Activated T-cell treated with anti-CD3 and anti-CD28 coated beads for 48 hours (primary cell): Measurements from ENCODE around the gene RNF32.
"Not testable (repeated sequence)": the region's sequence is repeated elsewhere in the genome, so short reads cannot be mapped to it uniquely, and the experiment has no call there.

ENCODE experiments used
- DNase-seq: peaks from one replicate; pipeline ENCODE4 v3.0.0-alpha.2; 2020; ENCODE audit warnings: low read depth

Gene RNF32

DNA sequence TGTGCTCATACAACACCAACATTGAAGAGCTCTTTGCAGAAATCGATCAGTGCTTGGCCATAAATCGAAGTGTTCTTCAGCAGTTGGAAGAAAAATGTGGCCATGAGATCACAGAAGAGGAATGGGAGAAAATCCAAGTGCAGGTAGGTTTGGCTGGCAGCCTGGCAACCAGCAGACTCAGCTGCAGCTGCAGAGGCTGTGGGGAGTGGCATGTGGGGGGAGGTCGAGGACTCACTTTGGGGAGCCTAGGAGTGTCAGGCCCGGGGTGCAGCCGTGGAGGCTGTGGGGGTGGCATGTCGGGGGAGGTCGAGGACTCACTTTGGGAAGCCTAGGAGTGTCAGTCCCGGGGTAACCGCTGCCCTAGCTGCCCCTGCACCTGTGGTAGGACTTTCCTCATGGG, 35.1 kb downstream of the RNF32 start:
- no peak for DNase-seq

- DNase-seq: no peak
These were observed 35.7 kb downstream of the RNF32 start for GRCh38 chr7:156676263-156676662.

GRCh38 chr7:156677374-156678054, 36.9 kb downstream of the RNF32 start:
- no peak for DNase-seq

- DNase-seq: no peak
These were observed 39.7 kb downstream of the RNF32 start for GRCh38 chr7:156680281-156680680.

GRCh38 chr7:156682928-156683327, 42.4 kb downstream of the RNF32 start:
- DNase-seq: no peak

- no peak for DNase-seq
These were observed 43.7 kb downstream of the RNF32 start for GRCh38 chr7:156684251-156684650.

GRCh38 chr7:156684661-156685060, 44.1 kb downstream of the RNF32 start:
- DNase-seq: no peak

GRCh38 chr7:156691764-156692163, 51.2 kb downstream of the RNF32 start:
- DNase-seq: no peak

DNA sequence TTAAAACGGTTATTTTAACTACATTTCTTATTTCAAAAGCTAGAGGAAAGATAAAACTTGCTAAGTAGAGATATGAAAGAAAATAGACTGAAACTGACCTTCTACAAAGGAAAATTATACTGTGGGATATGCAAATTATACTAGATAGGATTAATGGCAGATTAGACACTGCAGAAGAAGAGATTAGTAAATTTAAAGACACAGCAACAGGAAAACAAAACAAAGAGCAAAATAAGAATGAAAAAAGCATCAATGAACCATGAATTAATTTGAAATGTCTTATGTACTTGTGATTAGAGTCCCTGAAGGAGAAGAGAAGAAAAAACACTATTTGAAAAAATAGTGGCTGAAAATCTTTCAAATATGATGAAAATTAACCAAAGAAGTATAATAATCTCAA, 52.3 kb downstream of the RNF32 start:
- no peak for DNase-seq

GRCh38 chr7:156693627-156694026, 53.1 kb downstream of the RNF32 start:
- no peak for DNase-seq

DNA sequence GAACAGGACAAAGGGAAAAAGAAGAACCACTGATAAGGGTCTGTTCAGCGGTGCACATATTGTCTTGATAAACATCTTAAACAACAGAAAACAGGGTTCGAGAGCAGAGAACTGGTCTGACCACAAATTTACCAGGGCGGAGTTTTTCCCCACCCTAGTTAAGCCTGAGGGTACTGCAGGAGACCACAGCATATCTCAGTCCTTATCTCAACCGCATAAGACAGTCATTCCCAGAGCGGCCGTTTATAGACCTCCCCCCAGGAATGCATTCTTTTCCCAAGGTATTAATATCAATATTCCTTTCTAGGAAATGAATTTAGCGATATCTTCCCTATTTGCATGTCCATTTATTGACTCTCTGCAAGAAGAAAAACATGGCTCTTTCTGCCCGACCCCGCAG, 56.7 kb downstream of the RNF32 start:
- not testable (repeated sequence) for DNase-seq

DNA sequence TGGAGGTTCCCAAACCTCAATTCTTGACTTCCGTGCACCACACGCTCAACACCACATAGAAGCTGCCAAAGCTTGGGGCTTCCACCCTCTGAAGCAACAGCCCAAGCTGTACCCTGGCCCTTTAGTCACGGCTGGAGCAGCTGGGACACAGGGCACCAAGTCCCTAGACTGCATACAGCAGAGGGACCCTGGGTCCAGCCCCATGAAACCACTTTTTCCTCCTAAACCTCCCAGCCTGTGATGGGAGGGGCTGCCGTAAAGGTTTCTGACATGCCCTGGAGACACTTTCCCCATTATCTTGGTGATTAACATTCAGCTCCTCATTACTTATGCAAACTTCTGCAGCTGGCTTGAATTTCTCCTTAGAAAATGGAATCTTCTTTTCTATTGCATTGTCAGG, 57.9 kb downstream of the RNF32 start:
- not testable (repeated sequence) for DNase-seq

GRCh38 chr7:156701787-156702186, 61.2 kb downstream of the RNF32 start:
- not testable (repeated sequence) for DNase-seq

DNA sequence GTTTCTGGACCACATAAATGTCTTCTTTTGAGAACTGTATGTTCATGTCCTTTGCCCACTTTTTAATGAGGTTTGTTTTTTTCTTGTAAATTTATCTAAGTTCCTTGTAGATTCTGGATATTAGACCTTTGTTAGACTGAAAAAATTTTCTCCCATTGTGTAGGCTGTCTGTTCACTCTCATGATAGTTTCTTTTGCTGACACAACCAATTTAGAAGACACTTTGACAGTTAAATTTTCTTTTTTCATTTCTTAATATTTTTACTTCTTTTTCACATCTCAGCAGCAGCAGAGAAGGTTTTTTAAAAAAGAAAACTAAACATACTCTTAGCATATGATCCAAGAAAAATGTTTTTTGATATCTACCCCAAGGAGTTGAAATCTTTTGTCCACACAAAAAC, 61.8 kb downstream of the RNF32 start:
- no peak for DNase-seq

- no peak for DNase-seq
These were observed 62.6 kb downstream of the RNF32 start for GRCh38 chr7:156703209-156703608.

DNA sequence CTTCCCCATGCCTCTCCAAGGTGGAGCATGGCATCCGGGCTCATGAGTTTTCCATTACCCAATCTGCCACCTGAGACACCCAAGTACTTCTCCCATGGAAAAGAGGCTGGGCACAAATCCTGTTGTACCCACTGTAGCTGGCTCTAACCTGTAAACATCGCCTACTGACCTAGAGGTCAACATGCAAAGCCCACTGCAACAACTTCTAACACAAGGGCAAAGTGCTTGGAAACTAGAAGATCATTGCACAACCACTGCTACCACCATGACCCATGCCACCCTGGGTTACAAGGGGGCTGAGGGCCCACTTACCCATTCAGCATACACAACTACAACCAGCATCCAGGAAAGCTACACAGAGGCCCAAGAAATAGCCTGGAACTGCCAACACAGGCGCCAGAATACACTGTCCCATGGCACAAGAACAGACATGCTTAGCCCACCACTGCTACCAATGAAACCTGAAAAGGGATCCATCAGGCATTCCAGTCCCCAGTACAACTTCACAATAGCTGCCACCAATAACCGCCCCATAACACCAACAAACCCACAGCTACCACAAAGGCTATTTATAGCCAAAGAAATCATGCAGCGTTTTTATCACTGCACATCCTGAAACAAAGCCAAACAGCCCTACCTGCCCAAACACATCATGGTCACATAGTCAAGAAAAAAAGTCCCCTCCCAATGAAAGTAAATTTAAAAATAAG, 63.4 kb downstream of the RNF32 start:
- DNase-seq: no peak

DNA sequence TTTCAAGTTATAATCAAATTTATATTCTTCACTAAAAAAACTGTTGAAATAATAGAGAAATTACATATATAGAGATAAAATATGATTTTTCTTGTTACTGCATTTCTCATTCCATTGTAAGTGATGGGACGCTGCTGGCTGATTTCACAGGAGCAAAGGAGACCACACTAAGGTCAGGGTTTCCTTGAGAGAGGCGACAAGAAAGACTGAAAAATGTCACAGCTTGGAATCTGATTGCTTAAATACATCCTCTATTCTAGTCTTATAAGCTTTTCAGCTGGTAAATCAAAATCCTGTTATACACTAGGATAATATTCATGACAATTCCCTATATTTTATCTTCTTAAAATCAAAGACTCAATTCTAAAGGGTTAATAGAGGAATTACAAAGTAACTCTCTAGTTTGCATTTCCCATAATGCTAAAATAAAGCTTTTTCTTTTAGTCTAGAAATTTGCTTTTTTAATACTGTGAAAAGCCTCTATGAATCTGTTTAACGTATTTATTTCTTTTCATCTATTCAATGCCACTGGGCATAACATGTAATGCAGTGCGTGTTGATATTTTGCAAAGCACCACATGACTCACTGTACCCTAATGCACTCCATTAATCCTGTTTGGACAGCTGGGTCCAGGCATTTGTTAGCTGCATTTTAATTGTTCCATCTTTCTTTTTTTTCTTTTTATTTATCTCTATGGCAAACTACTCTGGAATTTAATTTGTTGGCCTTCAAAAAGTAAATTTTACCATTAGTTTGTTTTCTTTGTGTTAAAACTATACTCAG, 81.7 kb downstream of the RNF32 start:
- DNase-seq: no peak

DNA sequence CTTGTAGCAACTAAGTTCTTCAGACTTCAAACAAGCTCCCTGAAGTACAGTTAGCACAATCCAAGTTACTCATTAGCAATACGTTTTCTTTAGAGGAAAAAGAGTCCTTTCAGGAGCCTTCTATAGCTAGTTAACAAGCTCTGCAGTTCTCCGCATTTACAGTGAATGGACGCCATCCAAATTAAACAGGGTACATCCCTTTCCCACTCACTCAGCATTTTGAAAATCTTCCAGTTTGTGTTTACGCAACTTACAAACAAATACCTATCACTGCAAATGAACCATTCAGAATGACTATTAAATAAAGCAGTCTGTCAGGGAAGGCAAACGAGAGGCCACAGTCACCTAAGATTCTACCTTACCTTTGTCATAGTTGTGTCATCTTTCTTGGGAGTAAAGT, 84.5 kb downstream of the RNF32 start:
- DNase-seq: no peak

DNA sequence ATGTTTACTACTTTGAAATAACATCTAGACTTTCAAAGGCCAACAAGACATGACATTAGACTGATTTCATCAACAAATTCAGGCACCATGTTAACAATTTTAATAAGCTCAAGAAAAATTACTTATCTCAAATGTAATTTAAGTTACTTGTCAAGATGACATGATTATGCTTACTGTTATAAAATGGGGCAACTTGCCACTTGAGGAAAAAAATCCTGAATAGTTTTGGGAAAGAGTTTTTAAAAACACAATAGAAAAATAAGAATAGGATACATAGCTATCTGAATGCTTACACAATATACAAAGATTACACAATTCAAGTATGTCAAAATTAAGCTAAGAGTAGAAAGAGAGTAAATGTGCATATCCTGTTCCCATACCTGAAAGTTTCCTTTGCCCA, 85.4 kb downstream of the RNF32 start:
- no peak for DNase-seq
